ENCODE measurements around the gene CYTH1.

The CYTH1 gene

DNA sequence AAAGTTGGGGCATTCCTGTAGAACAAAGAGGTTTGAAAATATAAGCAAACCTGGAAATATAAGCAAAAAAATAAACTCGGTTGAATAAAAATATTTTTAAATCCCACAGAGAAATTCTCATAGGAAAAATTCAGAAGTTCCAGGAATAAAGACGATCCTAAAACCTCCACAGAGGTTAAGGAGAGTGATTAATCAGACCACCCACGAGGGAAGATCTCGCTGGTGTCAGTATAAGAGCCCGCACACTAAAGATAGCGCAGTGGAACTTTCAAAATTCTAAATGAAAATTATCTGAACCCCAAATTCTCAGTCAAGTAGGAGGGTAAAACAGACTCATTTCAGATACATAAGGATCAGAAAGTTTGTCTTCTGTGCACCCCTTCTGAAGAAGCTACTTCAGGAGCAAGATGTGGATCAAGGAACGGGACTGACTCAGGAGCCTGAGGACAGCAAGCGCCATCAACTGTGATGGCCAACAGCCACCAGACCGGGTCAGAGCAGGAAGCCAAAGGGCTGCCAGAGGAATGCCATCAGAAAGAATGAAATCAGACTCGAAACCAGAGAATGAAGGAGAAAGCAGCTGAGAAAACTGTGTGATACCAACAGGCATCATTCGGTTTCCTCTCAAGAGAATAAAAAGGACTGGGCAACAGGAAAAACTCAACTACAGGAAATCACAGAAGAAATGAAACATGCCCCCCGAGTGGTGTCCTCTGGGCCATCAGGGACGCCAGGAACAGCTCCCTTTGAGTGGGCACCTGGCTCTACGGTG, 66.9 kb downstream of the CYTH1 start:
- H3K27ac ChIP-seq: no peak overlapping the region
- no peak overlapping the region for H3K4me3 ChIP-seq (ENCODE audit: low read depth, low read length)
- no peaks in the 10 kb centered on the region for H3K27me3 ChIP-seq (ENCODE audit: insufficient read depth, low read depth, severe bottlenecking)
- TF ChIP-seq, protein P1, sequence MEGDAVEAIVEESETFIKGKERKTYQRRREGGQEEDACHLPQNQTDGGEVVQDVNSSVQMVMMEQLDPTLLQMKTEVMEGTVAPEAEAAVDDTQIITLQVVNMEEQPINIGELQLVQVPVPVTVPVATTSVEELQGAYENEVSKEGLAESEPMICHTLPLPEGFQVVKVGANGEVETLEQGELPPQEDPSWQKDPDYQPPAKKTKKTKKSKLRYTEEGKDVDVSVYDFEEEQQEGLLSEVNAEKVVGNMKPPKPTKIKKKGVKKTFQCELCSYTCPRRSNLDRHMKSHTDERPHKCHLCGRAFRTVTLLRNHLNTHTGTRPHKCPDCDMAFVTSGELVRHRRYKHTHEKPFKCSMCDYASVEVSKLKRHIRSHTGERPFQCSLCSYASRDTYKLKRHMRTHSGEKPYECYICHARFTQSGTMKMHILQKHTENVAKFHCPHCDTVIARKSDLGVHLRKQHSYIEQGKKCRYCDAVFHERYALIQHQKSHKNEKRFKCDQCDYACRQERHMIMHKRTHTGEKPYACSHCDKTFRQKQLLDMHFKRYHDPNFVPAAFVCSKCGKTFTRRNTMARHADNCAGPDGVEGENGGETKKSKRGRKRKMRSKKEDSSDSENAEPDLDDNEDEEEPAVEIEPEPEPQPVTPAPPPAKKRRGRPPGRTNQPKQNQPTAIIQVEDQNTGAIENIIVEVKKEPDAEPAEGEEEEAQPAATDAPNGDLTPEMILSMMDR (IDR thresholded peaks at IDR 0.05; ENCODE audit: low read depth, low read length): no peak
- DNase-seq: no peak
- H3K9me3 ChIP-seq (ENCODE audit: severe bottlenecking): no peaks in the 10 kb centered on the region
- H3K36me3 ChIP-seq: no peaks in the 10 kb centered on the region; the same call in 1 of the 2 replicates

DNA sequence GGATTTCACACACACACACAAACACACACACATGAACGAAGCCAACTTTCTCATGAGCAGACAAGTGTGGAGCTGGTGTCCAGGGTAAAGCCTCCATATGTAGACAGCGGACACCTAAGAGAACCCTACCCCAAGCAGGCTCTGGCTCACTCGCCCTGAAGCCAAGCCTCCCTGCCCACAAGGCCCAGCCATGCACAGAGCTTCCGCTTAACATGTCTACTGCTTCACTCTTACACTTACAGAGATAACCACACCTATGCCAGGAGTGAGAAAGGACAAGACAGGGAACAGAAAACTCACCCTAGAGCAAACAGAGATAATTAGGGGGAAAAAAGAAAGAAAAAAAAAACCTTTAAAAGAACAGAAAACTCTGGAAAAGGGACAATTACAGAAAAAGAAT, 67.5 kb downstream of the CYTH1 start:
- Histone ChIP-seq H3K4me3 (ENCODE audit: low read depth, low read length) (no peak overlapping the region), H3K27ac (no peak overlapping the region), H3K9me3 (ENCODE audit: severe bottlenecking) (no peaks in the 10 kb centered on the region), H3K27me3 (ENCODE audit: insufficient read depth, low read depth, severe bottlenecking) (no peaks in the 10 kb centered on the region), H3K36me3 (peaks cover under 1% of the 10 kb centered on the region)
- TF ChIP-seq, protein P1 (IDR thresholded peaks at IDR 0.05; ENCODE audit: low read depth, low read length): no peak
- no peak for DNase-seq

DNA sequence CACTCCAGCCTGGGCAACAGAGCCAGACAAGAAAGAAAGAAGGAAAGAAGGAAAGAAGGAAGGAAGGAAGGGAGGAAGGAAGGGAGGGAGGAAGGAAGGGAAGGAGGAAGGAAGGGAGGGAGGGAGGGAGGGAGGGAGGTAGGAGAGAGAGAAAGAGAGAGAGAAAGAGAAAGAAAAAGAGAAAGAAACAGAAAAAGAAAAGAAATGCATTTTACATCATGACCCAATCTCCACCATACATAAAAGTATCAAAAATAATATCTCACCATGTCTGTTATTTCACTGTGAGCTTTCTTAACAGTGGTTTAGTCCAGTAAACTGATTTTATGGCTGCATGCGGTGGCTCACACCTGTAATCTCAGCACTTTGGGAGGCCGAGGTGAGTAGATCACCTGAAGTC, 70.0 kb downstream of the CYTH1 start:
- no peak overlapping the region for H3K4me3 ChIP-seq (ENCODE audit: low read depth, low read length)
- no peaks in the 10 kb centered on the region for H3K27me3 ChIP-seq (ENCODE audit: insufficient read depth, low read depth, severe bottlenecking)
- DNase-seq: no peak
- no peak overlapping the region for H3K27ac ChIP-seq
- TF ChIP-seq, protein P1 (IDR thresholded peaks at IDR 0.05; ENCODE audit: low read depth, low read length): no peak
- no peaks in the 10 kb centered on the region for H3K9me3 ChIP-seq (ENCODE audit: severe bottlenecking)
- peaks cover 23% of the 10 kb centered on the region for H3K36me3 ChIP-seq

DNA sequence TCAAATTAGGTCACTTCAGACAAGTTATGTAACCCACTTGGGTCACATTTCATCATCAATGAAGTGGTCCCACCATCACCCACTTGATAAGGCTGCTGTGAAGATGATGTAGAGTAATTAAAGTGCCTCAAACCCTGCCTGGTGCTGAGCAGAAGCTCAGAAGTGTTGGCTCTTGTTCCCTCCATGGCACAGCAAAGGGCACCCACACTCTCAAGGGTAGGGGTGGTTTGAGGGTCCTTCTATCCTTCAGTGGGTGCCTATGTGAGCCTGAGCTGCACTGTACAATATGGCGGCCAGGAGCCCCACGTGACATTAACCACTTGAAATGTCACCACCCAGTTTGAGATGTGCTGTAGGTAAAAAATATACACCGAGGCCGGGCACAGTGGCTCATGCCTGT, 71.5 kb downstream of the CYTH1 start:
- TF ChIP-seq, protein P1 (IDR thresholded peaks at IDR 0.05; ENCODE audit: low read depth, low read length): no peak
- no peak overlapping the region for H3K4me3 ChIP-seq (ENCODE audit: low read depth, low read length)

DNA sequence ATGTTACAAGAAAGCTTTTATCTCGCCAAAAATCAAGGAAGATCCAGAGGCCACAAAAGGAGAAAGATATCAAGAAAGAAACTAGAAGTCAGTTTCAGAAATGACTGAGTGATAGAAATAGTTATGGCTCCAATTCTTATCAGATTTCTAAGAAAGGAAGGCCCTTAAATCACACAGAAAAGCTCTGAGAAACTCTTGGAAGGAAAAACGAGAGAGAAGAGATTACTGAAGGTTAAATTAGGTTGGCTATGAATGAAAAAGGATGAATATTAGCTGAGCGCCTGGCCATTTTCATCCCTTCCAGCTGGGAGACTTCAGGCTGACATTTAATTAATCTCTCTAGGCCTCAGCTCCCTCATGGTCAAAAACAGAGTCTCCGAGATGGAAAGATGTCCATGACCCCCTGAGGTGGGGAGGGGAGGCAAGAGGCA, 72.3 kb downstream of the CYTH1 start:
- no peak for DNase-seq
- peaks cover 42% of the 10 kb centered on the region for H3K36me3 ChIP-seq
- no peaks in the 10 kb centered on the region for H3K27me3 ChIP-seq (ENCODE audit: insufficient read depth, low read depth, severe bottlenecking)
- H3K27ac ChIP-seq: no peak overlapping the region
- H3K4me3 ChIP-seq (ENCODE audit: low read depth, low read length): no peak overlapping the region
- no peaks in the 10 kb centered on the region for H3K9me3 ChIP-seq (ENCODE audit: severe bottlenecking)
- TF ChIP-seq, protein P1 (IDR thresholded peaks at IDR 0.05; ENCODE audit: low read depth, low read length): no peak

More for the DNA sequence above, 71.5 kb downstream of the CYTH1 start:
- H3K36me3 ChIP-seq: peaks cover 34% of the 10 kb centered on the region
- no peak for DNase-seq
- no peaks in the 10 kb centered on the region for H3K9me3 ChIP-seq (ENCODE audit: severe bottlenecking)
- no peaks in the 10 kb centered on the region for H3K27me3 ChIP-seq (ENCODE audit: insufficient read depth, low read depth, severe bottlenecking)
- no peak overlapping the region for H3K27ac ChIP-seq
